IPS-NIHi7 (cell line): ENCODE measurements around the gene CFAP97D2.
"Not testable (repeated sequence)": the region's sequence is repeated elsewhere in the genome, so short reads cannot be mapped to it uniquely, and the experiment has no call there.

Source experiments
- DNase-seq: peaks from one replicate; pipeline ENCODE4 v3.0.0; 2012; ENCODE audit warnings: mixed read lengths; ENCODE audit errors: extremely low spot score

The CFAP97D2 gene

GRCh38 chr13:114143806-114144605 lies 35.1 kb upstream of the CFAP97D2 start:
- peak; percentile 63 for DNase-seq

GRCh38 chr13:114144606-114145244 lies 34.3 kb upstream of the CFAP97D2 start:
- no peak for DNase-seq

- DNase-seq = no peak
Observed at GRCh38 chr13:114145256-114145655, 33.8 kb upstream of the CFAP97D2 start.

GRCh38 chr13:114145722-114146121 lies 33.3 kb upstream of the CFAP97D2 start:
- DNase-seq = no peak

- DNase-seq = no peak
Observed at GRCh38 chr13:114146173-114146572, 32.9 kb upstream of the CFAP97D2 start.

GRCh38 chr13:114146629-114147028 lies 32.4 kb upstream of the CFAP97D2 start:
- peak; percentile 71 for DNase-seq

- no peak for DNase-seq
Observed at GRCh38 chr13:114147803-114148520, 31.1 kb upstream of the CFAP97D2 start.

- DNase-seq = no peak
Observed at GRCh38 chr13:114148521-114148855, 30.6 kb upstream of the CFAP97D2 start.

- DNase-seq = not testable (repeated sequence)
Observed at GRCh38 chr13:114148886-114149285, 30.2 kb upstream of the CFAP97D2 start.

GRCh38 chr13:114149774-114150740 lies 29.0 kb upstream of the CFAP97D2 start:
- no peak for DNase-seq

GRCh38 chr13:114151031-114151430 lies 28.0 kb upstream of the CFAP97D2 start:
- no peak for DNase-seq

GRCh38 chr13:114151565-114152284 lies 27.3 kb upstream of the CFAP97D2 start:
- no peak for DNase-seq

- no peak for DNase-seq
Observed at GRCh38 chr13:114152285-114152645, 26.8 kb upstream of the CFAP97D2 start.

- DNase-seq = no peak
Observed at GRCh38 chr13:114152831-114153371, 26.2 kb upstream of the CFAP97D2 start.

GRCh38 chr13:114153485-114154080 lies 25.5 kb upstream of the CFAP97D2 start:
- DNase-seq = no peak

GRCh38 chr13:114154476-114154875 lies 24.6 kb upstream of the CFAP97D2 start:
- DNase-seq = no peak

GRCh38 chr13:114155320-114155719 lies 23.7 kb upstream of the CFAP97D2 start:
- DNase-seq = no peak

- no peak for DNase-seq
Observed at GRCh38 chr13:114155926-114156883, 22.9 kb upstream of the CFAP97D2 start.

GRCh38 chr13:114157869-114158495 lies 21.1 kb upstream of the CFAP97D2 start:
- no peak for DNase-seq
